ENCODE results near the gene ZMAT2.
"Not testable (repeated sequence)": the region's sequence is repeated elsewhere in the genome, so short reads cannot be mapped to it uniquely, and the experiment has no call there.

ZMAT2 gene

GRCh38 chr5:140700177-140701144, at the start of gene ZMAT2:
TSS of gene ZMAT2 (plus strand) at chr5:140700447. CDS start at chr5:140700461, 14 bp downstream.
- no peaks in the 10 kb centered on the region for H3K9me3 ChIP-seq (ENCODE audit: insufficient read depth, low read depth, low read length)
- peak within 1 kb of the TSS; percentile 28 for H3K27ac ChIP-seq (ENCODE audit: low read length)
- peak within 1 kb of the TSS; percentile 90 for H3K9ac ChIP-seq (ENCODE audit: low read depth, low read length)
- H3K4me1 ChIP-seq (ENCODE audit: insufficient read depth, low read length), result 0 out of 2 replicates have a peak, but pooled peaks cover 4% of the 10 kb centered on the region
- peak within 1 kb of the TSS; percentile 91 for H3K4me3 ChIP-seq (ENCODE audit: low read length)
- no peaks in the 10 kb centered on the region for H3K27me3 ChIP-seq (ENCODE audit: insufficient read depth, low read length)
- peaks cover 79% of the 10 kb centered on the region for H3K36me3 ChIP-seq (ENCODE audit: insufficient read depth, low read depth, low read length)

GRCh38 chr5:140658870-140659269, 41.4 kb upstream of the ZMAT2 start:
- no peak overlapping the region for H3K9ac ChIP-seq (ENCODE audit: low read depth, low read length)
- H3K9me3 ChIP-seq (ENCODE audit: insufficient read depth, low read depth, low read length), result no peaks in the 10 kb centered on the region
- no peak overlapping the region for H3K27ac ChIP-seq (ENCODE audit: low read length)

GRCh38 chr5:140660371-140660770, 39.9 kb upstream of the ZMAT2 start:
- H3K27ac ChIP-seq (ENCODE audit: low read length); H3K4me1 ChIP-seq (ENCODE audit: insufficient read depth, low read length); H3K4me3 ChIP-seq (ENCODE audit: low read length); H3K27me3 ChIP-seq (ENCODE audit: insufficient read depth, low read length); H3K9ac ChIP-seq (ENCODE audit: low read depth, low read length); H3K9me3 ChIP-seq (ENCODE audit: insufficient read depth, low read depth, low read length): not testable (repeated sequence)
- peaks cover 71% of the 10 kb centered on the region for H3K36me3 ChIP-seq (ENCODE audit: insufficient read depth, low read depth, low read length)

More at GRCh38 chr5:140658870-140659269, 41.4 kb upstream of the ZMAT2 start:
- no peaks in the 10 kb centered on the region for H3K4me1 ChIP-seq (ENCODE audit: insufficient read depth, low read length)
- H3K4me3 ChIP-seq (ENCODE audit: low read length), result no peak overlapping the region
- H3K27me3 ChIP-seq (ENCODE audit: insufficient read depth, low read length), result no peaks in the 10 kb centered on the region
- peaks cover 86% of the 10 kb centered on the region for H3K36me3 ChIP-seq (ENCODE audit: insufficient read depth, low read depth, low read length)

- H3K36me3 ChIP-seq (ENCODE audit: insufficient read depth, low read depth, low read length), result peaks cover 64% of the 10 kb centered on the region
- no peaks in the 10 kb centered on the region for H3K4me1 ChIP-seq (ENCODE audit: insufficient read depth, low read length)
- H3K4me3 ChIP-seq (ENCODE audit: low read length), result peak overlapping the region; percentile 88
- no peaks in the 10 kb centered on the region for H3K9me3 ChIP-seq (ENCODE audit: insufficient read depth, low read depth, low read length)
- peak overlapping the region; percentile 79; the same call in 1 of the 2 replicates for H3K9ac ChIP-seq (ENCODE audit: low read depth, low read length)
- H3K27ac ChIP-seq (ENCODE audit: low read length), result no peak overlapping the region
- H3K27me3 ChIP-seq (ENCODE audit: insufficient read depth, low read length), result no peaks in the 10 kb centered on the region
Observed at GRCh38 chr5:140664030-140664358, 36.3 kb upstream of the ZMAT2 start.

GRCh38 chr5:140664359-140665119, 35.7 kb upstream of the ZMAT2 start, which contains the start of gene WDR55:
TSS of gene WDR55 (plus strand) at chr5:140664904. CDS start at chr5:140664913, 9 bp downstream.
- peak within 1 kb of the TSS; percentile 88 for H3K4me3 ChIP-seq (ENCODE audit: low read length)
- no peak within 1 kb of the TSS for H3K27ac ChIP-seq (ENCODE audit: low read length)
- H3K36me3 ChIP-seq (ENCODE audit: insufficient read depth, low read depth, low read length), result peaks cover 64% of the 10 kb centered on the region
- H3K9me3 ChIP-seq (ENCODE audit: insufficient read depth, low read depth, low read length), result no peaks in the 10 kb centered on the region
- peak within 1 kb of the TSS; percentile 79; the same call in 1 of the 2 replicates for H3K9ac ChIP-seq (ENCODE audit: low read depth, low read length)
- H3K4me1 ChIP-seq (ENCODE audit: insufficient read depth, low read length), result no peaks in the 10 kb centered on the region
- H3K27me3 ChIP-seq (ENCODE audit: insufficient read depth, low read length), result no peaks in the 10 kb centered on the region

- not testable (repeated sequence) for H3K27me3 ChIP-seq (ENCODE audit: insufficient read depth, low read length); H3K27ac ChIP-seq (ENCODE audit: low read length)
- H3K36me3 ChIP-seq (ENCODE audit: insufficient read depth, low read depth, low read length), result peaks cover 74% of the 10 kb centered on the region
Observed at GRCh38 chr5:140671035-140671434, 29.2 kb upstream of the ZMAT2 start.

GRCh38 chr5:140671472-140672125, 28.6 kb upstream of the ZMAT2 start:
- no peaks in the 10 kb centered on the region for H3K27me3 ChIP-seq (ENCODE audit: insufficient read depth, low read length)
- 0 out of 2 replicates have a peak, but pooled peaks cover 3% of the 10 kb centered on the region for H3K4me1 ChIP-seq (ENCODE audit: insufficient read depth, low read length)
- no peak overlapping the region for H3K27ac ChIP-seq (ENCODE audit: low read length)
- H3K9ac ChIP-seq (ENCODE audit: low read depth, low read length), result no peak overlapping the region; the same call in 1 of the 2 replicates
- H3K4me3 ChIP-seq (ENCODE audit: low read length), result no peak overlapping the region
- no peaks in the 10 kb centered on the region for H3K9me3 ChIP-seq (ENCODE audit: insufficient read depth, low read depth, low read length)
- H3K36me3 ChIP-seq (ENCODE audit: insufficient read depth, low read depth, low read length), result peaks cover 80% of the 10 kb centered on the region

More at GRCh38 chr5:140671035-140671434, 29.2 kb upstream of the ZMAT2 start:
- H3K9me3 ChIP-seq (ENCODE audit: insufficient read depth, low read depth, low read length); H3K4me1 ChIP-seq (ENCODE audit: insufficient read depth, low read length); H3K9ac ChIP-seq (ENCODE audit: low read depth, low read length); H3K4me3 ChIP-seq (ENCODE audit: low read length): not testable (repeated sequence)

- Histone ChIP-seq H3K4me1 (ENCODE audit: insufficient read depth, low read length) (0 out of 2 replicates have a peak, but pooled peaks cover 3% of the 10 kb centered on the region), H3K27ac (ENCODE audit: low read length) (no peak overlapping the region), H3K36me3 (ENCODE audit: insufficient read depth, low read depth, low read length) (peaks cover 80% of the 10 kb centered on the region), H3K9me3 (ENCODE audit: insufficient read depth, low read depth, low read length) (no peaks in the 10 kb centered on the region), H3K27me3 (ENCODE audit: insufficient read depth, low read length) (no peaks in the 10 kb centered on the region), H3K4me3 (ENCODE audit: low read length) (no peak overlapping the region), H3K9ac (ENCODE audit: low read depth, low read length) (no peak overlapping the region)
Observed at GRCh38 chr5:140672455-140673186, 27.6 kb upstream of the ZMAT2 start.

GRCh38 chr5:140673187-140673976, 26.9 kb upstream of the ZMAT2 start, which contains the start of gene DND1:
TSS of gene DND1 (minus strand) at chr5:140673576. CDS start at chr5:140673542, 34 bp downstream.
- Histone ChIP-seq H3K9ac (ENCODE audit: low read depth, low read length) (no peak within 1 kb of the TSS), H3K9me3 (ENCODE audit: insufficient read depth, low read depth, low read length) (no peaks in the 10 kb centered on the region), H3K36me3 (ENCODE audit: insufficient read depth, low read depth, low read length) (peaks cover 79% of the 10 kb centered on the region), H3K27ac (ENCODE audit: low read length) (no peak within 1 kb of the TSS), H3K4me1 (ENCODE audit: insufficient read depth, low read length) (0 out of 2 replicates have a peak, but pooled peaks cover 3% of the 10 kb centered on the region), H3K27me3 (ENCODE audit: insufficient read depth, low read length) (no peaks in the 10 kb centered on the region), H3K4me3 (ENCODE audit: low read length) (no peak within 1 kb of the TSS)

- no peak overlapping the region for H3K27ac ChIP-seq (ENCODE audit: low read length)
- no peaks in the 10 kb centered on the region for H3K9me3 ChIP-seq (ENCODE audit: insufficient read depth, low read depth, low read length)
- H3K36me3 ChIP-seq (ENCODE audit: insufficient read depth, low read depth, low read length), result peaks cover 74% of the 10 kb centered on the region
Observed at GRCh38 chr5:140674211-140674610, 26.0 kb upstream of the ZMAT2 start.

More at GRCh38 chr5:140674211-140674610, 26.0 kb upstream of the ZMAT2 start:
- Histone ChIP-seq H3K9ac (ENCODE audit: low read depth, low read length) (no peak overlapping the region), H3K4me3 (ENCODE audit: low read length) (no peak overlapping the region), H3K27me3 (ENCODE audit: insufficient read depth, low read length) (no peaks in the 10 kb centered on the region), H3K4me1 (ENCODE audit: insufficient read depth, low read length) (0 out of 2 replicates have a peak, but pooled peaks cover 3% of the 10 kb centered on the region)
